Measurements from ENCODE around the gene CYB561D2. TPM values are rescaled to one million over a fixed set of nuclear protein-coding genes. Genes with fewer than 3 reads are reported as not detected.

CYB561D2 gene
- total and polyA plus RNA-seq, 9 of the 15 experiments (the other 6 are each of a cell fraction or from before 2014, with no cell fraction given), result 4.2 to 16.6 (median 9.4) TPM

DNA sequence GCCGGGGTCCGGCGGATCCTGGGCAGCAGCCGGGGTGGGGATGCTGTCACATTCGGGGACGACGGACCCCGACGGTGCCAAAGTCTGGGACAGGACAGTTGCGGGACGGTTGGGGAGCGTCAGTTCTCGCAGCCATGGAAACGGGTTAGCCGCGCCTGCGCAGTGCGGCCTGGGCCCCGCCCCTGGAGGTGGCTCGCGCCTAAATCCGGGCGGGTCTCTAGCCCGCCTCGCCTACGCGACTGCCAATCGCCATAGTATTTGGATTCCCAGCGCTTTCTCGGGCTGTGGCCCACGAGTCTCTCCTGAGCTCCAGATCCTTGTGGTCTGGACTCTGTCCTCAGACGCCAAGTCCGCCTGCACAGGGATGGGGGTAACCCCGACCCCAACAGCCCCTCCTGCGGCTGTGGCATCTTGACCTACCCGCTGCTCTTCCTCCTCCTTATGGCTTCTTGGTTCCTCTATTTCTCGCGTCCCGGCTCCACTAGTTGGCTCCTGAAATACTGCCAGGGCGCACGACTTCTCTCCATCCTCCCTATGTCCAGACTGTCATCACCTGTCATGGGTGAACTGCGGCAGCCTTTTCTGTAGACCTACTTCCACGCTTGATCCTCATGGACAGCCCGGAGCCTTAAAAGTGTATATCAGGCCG is 5.0 kb upstream of the CYB561D2 start, which contains the start of gene ZMYND10 (continued):
- TF ChIP-seq ZNF764 (CRISPR knock-in tag; IDR thresholded peaks at IDR 0.05; ENCODE audit: low read depth) (no peak), CXXC5 (CRISPR knock-in tag; IDR thresholded peaks at IDR 0.05) (no peak), NRF1 (conservative IDR thresholded peaks at IDR 0.05 in 1 of 2, IDR thresholded peaks at IDR 0.05 in 1 of 2) (peak; percentile 90 to 91), POLR2G (IDR thresholded peaks at IDR 0.05; ENCODE audit: low read depth, low read length) (peak; percentile 34; the same call in 1 of the 2 replicates), TFAM (CRISPR knock-in tag; conservative IDR thresholded peaks at IDR 0.05) (no peak), ZNF24 (IDR thresholded peaks at IDR 0.05) (no peak), CCAR2 (IDR thresholded peaks at IDR 0.05; ENCODE audit: low read depth, low read length) (no peak), DPF2 (IDR thresholded peaks at IDR 0.05) (no peak), NR1H2 (CRISPR knock-in tag; IDR thresholded peaks at IDR 0.05) (no peak), HDAC2 (IDR thresholded peaks at IDR 0.05) (no peak), POLR2A (conservative IDR thresholded peaks at IDR 0.05) (no peak), DDX20 (tag; IDR thresholded peaks at IDR 0.05; ENCODE audit: low read depth) (no peak), ZEB2 (IDR thresholded peaks at IDR 0.05) (no peak), KAT8 (IDR thresholded peaks at IDR 0.05; ENCODE audit: low read depth) (no peak)
- TF ChIP-seq, protein P1, sequence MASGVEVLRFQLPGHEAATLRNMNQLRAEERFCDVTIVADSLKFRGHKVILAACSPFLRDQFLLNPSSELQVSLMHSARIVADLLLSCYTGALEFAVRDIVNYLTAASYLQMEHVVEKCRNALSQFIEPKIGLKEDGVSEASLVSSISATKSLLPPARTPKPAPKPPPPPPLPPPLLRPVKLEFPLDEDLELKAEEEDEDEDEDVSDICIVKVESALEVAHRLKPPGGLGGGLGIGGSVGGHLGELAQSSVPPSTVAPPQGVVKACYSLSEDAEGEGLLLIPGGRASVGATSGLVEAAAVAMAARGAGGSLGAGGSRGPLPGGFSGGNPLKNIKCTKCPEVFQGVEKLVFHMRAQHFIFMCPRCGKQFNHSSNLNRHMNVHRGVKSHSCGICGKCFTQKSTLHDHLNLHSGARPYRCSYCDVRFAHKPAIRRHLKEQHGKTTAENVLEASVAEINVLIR (CRISPR knock-in tag; IDR thresholded peaks at IDR 0.05), result no peak
- TF ChIP-seq, protein P2, sequence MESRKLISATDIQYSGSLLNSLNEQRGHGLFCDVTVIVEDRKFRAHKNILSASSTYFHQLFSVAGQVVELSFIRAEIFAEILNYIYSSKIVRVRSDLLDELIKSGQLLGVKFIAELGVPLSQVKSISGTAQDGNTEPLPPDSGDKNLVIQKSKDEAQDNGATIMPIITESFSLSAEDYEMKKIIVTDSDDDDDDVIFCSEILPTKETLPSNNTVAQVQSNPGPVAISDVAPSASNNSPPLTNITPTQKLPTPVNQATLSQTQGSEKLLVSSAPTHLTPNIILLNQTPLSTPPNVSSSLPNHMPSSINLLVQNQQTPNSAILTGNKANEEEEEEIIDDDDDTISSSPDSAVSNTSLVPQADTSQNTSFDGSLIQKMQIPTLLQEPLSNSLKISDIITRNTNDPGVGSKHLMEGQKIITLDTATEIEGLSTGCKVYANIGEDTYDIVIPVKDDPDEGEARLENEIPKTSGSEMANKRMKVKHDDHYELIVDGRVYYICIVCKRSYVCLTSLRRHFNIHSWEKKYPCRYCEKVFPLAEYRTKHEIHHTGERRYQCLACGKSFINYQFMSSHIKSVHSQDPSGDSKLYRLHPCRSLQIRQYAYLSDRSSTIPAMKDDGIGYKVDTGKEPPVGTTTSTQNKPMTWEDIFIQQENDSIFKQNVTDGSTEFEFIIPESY (CRISPR knock-in tag; IDR thresholded peaks at IDR 0.05), result peak; percentile 91
